Neutrophil (primary cell): Measurements from ENCODE around the gene ZNF764.

Experiments used
- H3K27ac ChIP-seq: fragments of 200-600 bp; sonication (generic); 2 replicates; pipeline ENCODE4 v1.5.1; 2016; ENCODE audit warnings: mild to moderate bottlenecking, moderate library complexity
- H3K27me3 ChIP-seq: fragments of 200-600 bp; sonication (generic); 2 replicates; pipeline ENCODE4 v1.6.0; 2016; ENCODE audit warnings: mild to moderate bottlenecking
- H3K36me3 ChIP-seq: fragments of 200-600 bp; sonication (generic); 2 replicates; pipeline ENCODE4 v1.5.1; 2017
- H3K4me1 ChIP-seq, 2 experiments: fragments of 200-600 bp in 1 of 2; sonication (generic) in 1 of 2; 1 replicate in 1 of 2; 2 replicates in 1 of 2; pipeline versions ENCODE4 v1.5.1 to v1.6.1; 2013 to 2016; ENCODE audit warnings: low read depth in 1 of 2, low read length in 1 of 2, mild to moderate bottlenecking in 1 of 2, moderate library complexity in 1 of 2; ENCODE audit not compliant: control insufficient read depth in 1 of 2, insufficient read depth in 1 of 2
- H3K4me3 ChIP-seq, 2 experiments: fragments of 200-600 bp in 1 of 2; sonication (generic) in 1 of 2; 1 replicate in 1 of 2; 2 replicates in 1 of 2; pipeline ENCODE4 v1.5.1; 2013 to 2016; ENCODE audit warnings: low read depth in 1 of 2, low read length in 1 of 2, mild to moderate bottlenecking in 1 of 2, moderate library complexity in 1 of 2
- H3K9me3 ChIP-seq: fragments of 200-600 bp; sonication (generic); 2 replicates; pipeline ENCODE4 v1.5.1; 2016
- CTCF ChIP-seq: fragments of 200-600 bp; sonication (generic); IDR thresholded peaks from 2 replicates; pipeline ENCODE4 v1.5.1; 2016; ENCODE audit warnings: antibody characterized with exemption

ZNF764 gene

GRCh38 chr16:30562021-30562420 is 3.8 kb upstream of the ZNF764 start:
- peak overlapping the region; percentile 79 for H3K27ac ChIP-seq
- H3K27me3 ChIP-seq = no peaks in the 10 kb centered on the region

GRCh38 chr16:30561089-30561816 is 3.1 kb upstream of the ZNF764 start:
- TF ChIP-seq CTCF = no peak
- Histone ChIP-seq H3K4me1 (peaks cover 26 to 28% of the 10 kb centered on the region in 2 experiments), H3K36me3 (peaks cover under 1% of the 10 kb centered on the region), H3K27ac (peak overlapping the region; percentile 79), H3K4me3 (peak overlapping the region; percentile 64 to 70), H3K9me3 (no peaks in the 10 kb centered on the region), H3K27me3 (no peaks in the 10 kb centered on the region)

More at GRCh38 chr16:30562021-30562420, 3.8 kb upstream of the ZNF764 start:
- Histone ChIP-seq H3K4me1 (peaks cover 26% of the 10 kb centered on the region in 2 experiments), H3K9me3 (no peaks in the 10 kb centered on the region), H3K36me3 (no peaks in the 10 kb centered on the region), H3K4me3 (peak overlapping the region; percentile 64 to 70)
- TF ChIP-seq CTCF = no peak

GRCh38 chr16:30559690-30560089 is 1.5 kb upstream of the ZNF764 start:
- H3K36me3 ChIP-seq = peaks cover 15% of the 10 kb centered on the region
- H3K27ac ChIP-seq = no peak overlapping the region
- peaks cover 26 to 28% of the 10 kb centered on the region in 2 experiments for H3K4me1 ChIP-seq
- no peaks in the 10 kb centered on the region for H3K9me3 ChIP-seq
- H3K4me3 ChIP-seq = no peak overlapping the region
- H3K27me3 ChIP-seq = no peaks in the 10 kb centered on the region
- TF ChIP-seq CTCF = no peak

GRCh38 chr16:30558789-30559377 is 709 bp upstream of the ZNF764 start:
- H3K27me3 ChIP-seq = no peaks in the 10 kb centered on the region
- H3K4me1 ChIP-seq = peaks cover 26 to 28% of the 10 kb centered on the region in 2 experiments
- no peaks in the 10 kb centered on the region for H3K9me3 ChIP-seq
- no peak for TF ChIP-seq CTCF
- H3K36me3 ChIP-seq = peaks cover 15% of the 10 kb centered on the region
- peak overlapping the region; percentile 91 for H3K27ac ChIP-seq
- H3K4me3 ChIP-seq = peak overlapping the region; percentile 77 to 99

- H3K27ac ChIP-seq = peak overlapping the region; percentile 91
- H3K4me3 ChIP-seq = peak overlapping the region; percentile 77 to 99
- H3K36me3 ChIP-seq = peaks cover 15% of the 10 kb centered on the region
- no peaks in the 10 kb centered on the region for H3K27me3 ChIP-seq
- TF ChIP-seq CTCF = no peak
- peaks cover 34 to 35% of the 10 kb centered on the region in 2 experiments for H3K4me1 ChIP-seq
- no peaks in the 10 kb centered on the region for H3K9me3 ChIP-seq
Observed at GRCh38 chr16:30557707-30557956, 542 bp downstream of the ZNF764 start.
